ENCODE measurements around the gene IGFN1.

The IGFN1 gene

DNA sequence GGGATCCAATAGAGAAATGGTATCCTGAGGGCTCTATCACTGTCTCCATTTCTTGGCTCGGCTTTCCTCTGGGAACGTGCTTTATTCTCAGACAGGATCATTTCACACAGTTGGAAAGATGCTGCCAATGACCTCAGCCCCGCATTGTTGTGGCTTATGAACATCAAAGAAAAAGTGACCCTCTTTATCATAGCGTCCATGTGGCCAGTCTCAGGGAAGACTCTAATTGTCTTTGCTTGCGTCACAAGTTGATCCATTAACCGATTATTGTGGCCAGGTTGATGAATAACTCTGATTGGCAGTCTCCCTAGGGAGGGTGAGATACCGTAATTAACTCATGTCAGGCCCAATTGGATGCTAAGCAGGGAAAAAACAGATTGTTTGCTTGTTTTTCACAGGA lies 26.0 kb upstream of the IGFN1 start:
- no peak for DNase-seq

DNA sequence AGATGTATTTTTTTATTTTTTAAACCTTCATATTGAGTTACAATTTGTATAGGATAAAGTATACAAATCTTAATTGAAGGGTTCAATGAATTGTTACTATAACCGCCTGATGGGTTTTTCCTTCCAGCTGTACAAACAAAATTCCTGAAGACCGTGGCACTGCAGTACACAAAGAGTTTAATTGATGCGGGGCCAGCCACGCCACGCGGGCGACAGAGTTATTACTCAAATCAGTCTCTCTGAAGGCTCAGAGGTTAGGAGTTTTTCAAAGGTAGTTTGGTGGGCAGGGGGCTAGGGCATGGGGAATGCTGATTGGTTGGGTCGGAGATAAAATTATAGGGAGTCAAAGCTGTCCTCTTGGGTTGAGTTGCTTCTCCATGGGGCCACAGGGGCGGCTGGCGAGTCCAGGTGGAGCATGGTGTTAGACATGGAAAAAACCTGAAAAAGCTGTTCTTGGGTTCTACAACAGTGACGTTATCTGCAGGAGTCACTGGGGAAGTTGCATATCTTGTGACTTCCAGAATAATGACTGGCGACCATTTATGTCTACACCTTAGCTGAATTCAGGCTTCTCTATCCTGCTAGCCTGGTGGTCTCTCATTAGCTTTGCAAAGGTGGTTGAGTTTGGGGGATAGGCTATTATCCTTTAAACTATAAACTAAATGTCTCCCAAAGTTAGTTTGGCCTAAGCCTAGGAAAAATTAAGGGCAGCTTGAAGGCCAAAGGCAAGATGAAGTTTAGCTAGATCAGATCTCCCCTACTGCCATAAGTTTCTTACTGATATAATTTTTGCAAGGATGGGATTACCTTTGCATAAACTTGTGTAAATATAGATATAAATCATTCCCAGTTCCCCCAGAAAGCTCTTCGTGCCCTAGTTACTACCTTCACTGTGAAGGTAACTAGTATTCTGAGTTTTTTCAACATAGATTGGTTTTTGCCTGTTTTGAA lies 23.3 kb upstream of the IGFN1 start:
- DNase-seq: no peak

DNA sequence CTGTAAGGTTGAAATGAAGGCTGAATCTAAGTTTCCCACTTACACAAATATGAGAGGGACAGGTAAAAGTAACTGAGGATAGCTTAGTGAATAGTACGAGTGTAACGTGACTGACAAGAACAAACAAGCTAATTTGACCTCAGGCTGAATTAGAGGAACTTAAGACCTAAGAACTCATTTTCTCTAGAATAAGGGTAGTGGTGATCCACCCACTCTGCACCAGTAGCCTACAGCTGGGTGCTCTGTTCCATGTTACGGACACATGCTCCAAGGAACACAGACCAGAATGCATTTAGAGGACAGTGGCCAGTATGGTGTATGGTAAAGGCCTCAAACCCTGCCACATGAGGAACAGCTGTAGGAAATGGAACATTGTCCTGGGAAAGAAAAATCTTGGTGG lies 21.4 kb upstream of the IGFN1 start:
- no peak for DNase-seq

DNA sequence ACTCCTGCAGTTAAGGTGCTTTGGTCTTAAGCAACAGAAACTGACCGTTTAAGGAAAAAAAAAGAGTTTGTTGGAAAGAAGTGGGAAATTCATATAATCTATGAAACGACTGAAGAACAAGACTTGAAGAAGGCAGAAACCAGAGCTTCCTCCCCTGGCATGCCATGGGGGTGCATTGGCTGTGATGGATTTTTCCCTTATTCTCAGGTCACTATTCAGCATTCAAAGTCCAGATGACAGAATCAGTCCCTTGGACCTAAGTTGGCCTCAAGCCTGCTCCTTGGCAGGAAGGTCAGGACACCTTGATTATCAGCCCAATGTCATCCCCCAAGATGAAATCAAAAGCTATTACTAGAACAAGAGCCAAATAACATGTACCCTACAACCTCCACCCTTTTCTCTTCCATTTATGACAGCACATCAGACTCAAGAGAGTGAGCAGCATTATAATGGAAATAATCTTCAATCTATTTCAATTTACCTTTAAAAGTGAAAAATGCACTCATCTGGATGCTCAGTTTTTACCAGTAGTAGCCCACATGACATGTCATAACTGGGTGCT lies 20.6 kb upstream of the IGFN1 start:
- no peak for DNase-seq

DNA sequence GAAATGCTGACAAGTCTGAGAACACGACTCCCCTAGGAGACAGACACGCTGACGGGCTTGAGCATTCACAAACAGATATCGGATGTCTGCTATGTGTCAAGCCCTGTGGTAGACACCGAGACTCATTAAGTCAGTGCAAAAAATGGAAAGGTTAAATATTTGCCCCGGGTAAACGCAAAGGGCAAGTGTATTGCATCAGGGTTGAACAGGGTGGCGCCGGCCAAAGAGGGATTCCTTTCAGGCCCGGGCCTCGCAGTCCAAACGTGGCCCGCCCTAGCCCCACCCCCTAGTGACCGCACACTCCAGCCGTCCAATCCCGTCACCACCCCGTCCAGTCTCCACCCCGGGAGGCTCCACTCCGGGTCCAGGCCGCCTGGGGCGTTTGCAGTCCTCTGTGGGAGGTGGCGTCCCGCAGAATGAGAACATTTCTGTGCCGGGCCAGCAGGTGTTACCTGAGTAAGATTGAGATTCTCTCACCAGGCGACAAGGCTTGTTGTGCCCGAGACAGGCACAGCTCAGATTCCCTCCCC lies 20.0 kb upstream of the IGFN1 start:
- peak; percentile 83 for DNase-seq

DNA sequence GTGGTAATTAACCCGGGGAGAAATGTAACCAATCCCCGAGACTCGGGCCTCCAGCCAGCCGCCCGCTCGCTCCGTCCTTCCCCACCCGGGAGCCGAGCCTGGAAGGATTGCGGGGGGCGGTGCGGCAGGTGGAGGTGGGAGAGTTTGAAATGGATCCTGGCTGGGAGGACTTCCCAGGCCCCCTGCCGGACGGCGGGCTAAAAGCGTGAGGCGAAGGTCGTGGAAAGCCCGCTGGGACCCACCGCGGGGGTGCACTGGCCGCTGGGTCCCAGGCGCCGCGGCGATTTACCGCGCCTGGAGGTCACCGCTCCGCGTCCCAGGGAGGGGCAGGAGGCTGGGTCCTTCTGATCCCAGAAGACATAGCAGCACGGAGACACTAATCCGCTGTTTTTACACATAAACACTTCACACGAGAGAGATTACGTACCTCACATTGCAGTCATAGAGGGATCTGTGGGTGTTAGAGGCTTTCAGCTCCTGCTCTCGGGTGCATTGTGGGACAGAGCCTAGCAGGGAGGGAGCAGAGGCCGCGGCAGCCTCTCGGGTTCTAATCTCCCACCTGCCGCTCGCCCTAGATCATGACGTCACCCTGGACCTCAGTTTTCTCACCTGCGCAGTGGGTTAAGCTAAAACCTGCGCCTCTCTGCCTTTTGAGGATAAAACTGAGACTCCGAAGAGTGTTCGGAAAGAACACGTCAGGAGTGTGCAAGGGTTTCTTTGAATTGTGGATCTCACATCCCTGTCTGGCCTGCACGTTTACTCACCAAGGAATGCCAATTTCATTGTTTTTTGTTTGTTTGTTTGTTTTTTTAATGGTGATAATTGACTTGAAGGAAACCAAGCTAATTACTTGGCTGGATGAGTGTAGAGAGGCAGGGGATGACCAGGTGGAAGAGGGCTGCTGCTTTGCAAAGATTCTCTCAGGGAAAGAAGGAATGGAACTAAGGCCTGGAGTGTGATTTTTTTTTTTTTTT lies 19.3 kb upstream of the IGFN1 start:
- no peak for DNase-seq

DNA sequence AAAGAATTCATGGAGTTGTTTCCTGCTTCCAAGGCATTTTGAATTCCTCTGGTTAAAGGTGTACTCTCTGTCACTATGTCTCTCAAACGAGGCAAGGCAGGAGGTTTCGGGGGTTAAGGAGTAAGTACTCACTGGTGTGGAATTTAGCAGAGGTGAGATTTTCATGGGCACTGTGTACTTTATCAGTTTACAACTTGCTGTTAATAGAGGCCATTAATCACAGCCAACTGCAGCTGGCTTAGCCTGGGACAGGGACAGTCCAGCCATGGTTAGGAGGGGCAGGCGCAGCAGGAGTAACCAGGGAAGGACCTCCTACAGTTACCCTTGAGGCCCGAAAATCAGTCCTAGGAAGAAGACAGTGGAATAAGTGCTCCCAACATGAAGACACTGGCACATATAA lies 18.3 kb upstream of the IGFN1 start:
- no peak for DNase-seq

DNA sequence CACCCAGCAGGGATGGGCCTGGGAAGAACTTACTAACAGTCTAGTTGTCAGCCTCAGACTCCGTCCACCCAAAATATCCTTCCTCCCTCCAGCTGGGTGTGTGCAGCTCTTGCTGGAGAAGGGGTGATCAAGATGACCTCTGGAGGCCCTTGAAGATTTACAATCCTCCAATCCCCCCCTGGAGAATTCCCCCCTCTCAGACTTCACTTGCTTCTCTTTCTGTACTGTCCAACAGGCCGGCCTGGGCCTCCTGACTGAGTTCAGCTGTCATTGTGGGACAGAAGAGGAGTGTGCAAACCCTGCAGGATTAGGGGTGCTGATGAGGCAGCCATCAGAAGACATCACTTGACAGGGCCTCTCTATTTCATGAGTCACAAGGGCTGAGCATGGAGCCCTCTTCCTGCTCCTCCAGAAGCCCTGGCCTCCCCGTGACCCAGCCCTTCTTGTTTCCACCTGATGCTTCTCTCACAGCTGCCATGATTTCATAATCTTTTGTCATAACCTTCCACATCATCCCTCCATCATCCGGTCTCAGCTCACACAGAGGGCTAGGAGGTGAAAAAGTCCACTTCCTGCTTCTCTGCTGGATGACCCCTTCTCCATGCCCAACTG lies 17.5 kb upstream of the IGFN1 start:
- DNase-seq: no peak

DNA sequence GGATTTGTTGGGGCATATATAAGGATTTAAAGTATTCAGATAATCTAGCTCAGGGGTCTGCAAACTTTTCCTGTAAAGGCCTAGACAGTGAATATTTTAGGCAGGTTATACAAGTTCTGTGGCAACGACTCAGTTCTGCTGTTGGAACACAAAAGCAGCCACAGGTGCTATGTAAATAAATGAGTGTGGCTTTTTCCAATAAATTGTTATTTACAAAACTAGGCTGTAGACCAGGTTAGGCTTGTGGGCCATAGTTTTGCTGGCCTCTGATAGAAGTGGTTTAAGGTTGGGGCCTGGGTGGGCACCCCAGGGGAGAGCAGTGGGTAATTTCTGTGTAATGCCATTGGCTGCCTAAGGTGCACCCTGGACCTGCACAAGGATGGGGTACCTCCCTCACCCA lies 16.9 kb upstream of the IGFN1 start:
- DNase-seq: no peak

DNA sequence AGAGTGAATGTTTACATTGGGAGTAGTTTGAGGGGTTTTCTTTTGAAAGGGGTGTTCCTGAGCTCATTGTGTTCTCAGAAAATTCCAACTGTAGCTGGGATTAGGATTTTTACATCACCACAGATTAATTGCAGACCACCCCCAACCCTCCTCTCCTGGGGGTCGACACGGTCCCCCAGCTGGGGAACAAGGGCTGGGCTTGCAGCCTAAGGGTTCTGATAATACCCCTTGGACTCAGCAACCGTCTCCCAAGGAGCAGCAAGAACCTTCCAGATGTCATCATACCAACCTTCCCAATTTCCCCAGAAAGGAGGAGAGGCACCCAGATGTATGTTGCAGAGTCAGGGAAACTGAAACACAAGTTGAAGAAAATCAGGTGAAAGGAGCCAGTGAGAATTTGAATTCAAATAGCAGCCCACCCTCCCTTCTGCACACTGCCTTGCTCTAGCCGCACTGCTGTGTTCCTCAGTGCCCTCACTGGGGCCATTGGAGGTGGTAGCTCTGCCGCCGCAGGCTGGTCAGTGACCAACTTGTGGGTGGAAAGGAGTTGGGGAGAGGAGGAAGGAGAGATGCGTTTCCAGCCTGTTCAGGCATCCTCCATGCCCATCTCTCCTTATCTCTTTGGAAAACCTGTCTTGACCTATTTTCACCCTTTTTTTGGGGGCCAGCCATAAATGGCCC lies 14.7 kb upstream of the IGFN1 start:
- no peak for DNase-seq

DNA sequence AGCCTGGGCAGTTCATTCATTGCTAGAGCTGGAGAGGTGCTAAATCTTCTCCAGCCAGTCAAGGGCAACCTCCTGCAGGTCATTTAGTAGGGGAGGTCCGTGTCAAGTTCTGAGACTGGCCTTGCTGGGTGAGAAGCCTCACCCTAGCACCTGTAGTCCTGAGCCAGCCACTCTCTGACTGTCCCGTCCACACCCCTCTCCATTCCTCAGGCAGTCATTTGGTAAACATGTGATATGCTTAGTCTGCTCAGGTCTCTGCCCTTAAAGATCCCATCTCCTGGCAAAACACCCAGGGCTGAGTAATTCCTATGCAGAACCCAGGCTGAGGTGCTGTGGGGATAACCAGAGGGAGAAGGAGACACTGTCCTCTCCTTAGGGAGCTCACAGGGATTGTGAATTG lies 13.7 kb upstream of the IGFN1 start:
- no peak for DNase-seq

DNA sequence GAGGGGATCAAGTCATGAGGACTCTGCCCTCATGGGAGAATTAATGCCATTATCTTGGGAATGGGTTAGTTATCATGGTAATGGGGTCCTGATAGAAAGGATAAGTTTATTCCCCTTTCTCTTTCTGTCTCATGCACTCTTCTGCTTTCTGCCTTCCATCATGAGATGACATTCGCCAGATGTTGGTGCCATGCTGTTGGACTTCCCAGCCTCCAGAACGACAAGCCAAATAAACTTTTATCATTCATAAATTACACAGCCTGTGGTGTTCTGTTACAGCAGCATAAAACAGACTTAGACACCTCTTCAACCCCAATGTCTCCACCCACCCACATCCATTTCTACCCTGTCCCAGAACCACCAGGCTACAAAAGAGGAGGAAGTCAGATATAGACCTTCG lies 11.9 kb upstream of the IGFN1 start:
- no peak for DNase-seq

DNA sequence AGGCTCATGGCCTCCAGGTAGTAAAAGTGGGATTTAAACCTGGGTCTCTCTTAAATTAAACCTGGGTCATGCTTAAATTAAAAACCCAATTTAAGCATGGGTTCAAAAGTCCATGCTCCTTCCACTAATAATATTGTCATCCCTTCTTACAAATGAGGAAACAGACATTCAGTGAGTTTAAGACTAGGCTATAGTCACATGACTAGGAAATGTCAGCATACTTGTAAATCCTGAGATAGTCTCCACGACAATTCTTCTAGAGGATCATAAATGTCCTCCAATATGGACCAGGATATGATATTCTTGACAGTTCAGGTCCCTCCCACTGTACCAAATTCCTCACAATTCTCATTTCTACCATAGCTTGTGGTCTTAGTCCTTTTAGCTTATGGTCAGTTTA lies 10.5 kb upstream of the IGFN1 start:
- no peak for DNase-seq

DNA sequence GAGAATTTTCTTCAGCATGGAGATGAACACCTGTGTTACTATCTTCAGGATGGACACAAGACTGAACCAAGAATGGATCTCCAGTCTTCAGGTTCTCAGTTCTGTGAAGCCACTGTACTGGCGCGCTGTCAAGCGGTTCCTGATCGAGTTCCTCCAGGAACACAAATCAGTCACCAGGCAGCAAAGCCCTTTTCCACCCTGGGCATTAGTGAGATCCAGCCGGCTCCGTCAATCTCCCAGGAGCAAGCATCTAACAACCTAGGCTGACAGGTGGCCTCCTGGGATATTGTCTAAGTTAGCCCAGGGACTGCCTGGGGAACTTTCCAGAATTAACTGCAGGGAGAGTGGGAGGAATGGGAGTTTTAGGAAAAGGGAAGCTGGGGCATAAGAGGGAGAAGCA lies 9.7 kb upstream of the IGFN1 start:
- DNase-seq: no peak

DNA sequence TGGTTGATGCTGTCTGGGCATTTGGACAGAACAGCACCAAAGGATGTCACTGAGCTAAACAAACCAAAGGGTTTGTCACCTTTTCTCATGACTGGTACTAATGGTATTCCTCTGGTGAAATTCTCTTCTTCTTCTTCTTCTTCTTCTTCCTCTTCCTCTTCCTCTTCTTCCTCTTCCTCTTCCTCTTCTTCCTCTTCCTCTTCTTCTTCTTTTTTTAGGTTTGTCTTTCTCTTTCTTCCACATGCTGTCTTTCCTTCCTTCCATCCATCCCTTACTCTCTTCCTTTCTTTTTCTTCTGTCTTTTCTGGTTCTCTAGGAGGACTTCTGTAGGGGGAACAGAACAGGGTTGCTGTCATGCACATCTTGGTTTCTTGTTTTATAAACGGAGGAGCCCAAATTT lies 9.3 kb upstream of the IGFN1 start:
- no peak for DNase-seq

DNA sequence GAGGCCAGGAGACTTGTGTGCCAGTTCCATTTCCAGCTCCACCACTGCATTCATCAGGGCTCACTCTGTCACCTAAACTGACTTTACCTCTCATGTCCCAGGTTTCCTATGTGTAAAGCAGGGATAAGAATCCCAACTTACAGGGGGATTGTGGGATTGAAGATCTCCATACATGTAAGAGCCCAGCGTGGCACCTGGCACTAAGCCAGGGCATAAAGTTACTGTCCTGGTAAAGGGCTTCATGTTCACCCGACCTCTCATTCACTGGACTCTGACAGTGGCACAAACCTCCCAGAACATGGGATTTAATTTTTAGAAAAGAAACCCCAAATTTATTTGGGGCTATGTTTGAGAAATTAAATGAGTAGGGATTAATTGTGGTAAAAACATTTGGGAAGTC lies 8.9 kb upstream of the IGFN1 start:
- no peak for DNase-seq

DNA sequence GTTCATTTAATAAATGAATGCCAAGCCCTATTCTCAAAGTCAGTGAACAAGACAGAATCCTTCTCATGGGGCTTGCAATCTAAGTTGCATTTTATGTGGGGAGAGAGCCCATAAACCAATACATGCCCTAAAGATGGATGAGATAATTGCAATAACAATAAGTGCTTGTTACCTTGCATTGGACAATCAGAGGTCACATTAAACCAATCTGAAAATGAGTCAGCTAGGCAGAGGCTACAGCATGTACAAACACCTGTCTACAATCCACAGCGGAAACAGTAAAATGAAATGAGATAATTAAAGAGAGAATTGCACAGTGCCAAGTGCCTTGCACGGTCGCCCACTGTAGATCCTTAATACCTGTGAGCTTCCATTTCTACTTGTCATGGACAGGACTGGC lies 7.4 kb upstream of the IGFN1 start:
- DNase-seq: no peak

DNA sequence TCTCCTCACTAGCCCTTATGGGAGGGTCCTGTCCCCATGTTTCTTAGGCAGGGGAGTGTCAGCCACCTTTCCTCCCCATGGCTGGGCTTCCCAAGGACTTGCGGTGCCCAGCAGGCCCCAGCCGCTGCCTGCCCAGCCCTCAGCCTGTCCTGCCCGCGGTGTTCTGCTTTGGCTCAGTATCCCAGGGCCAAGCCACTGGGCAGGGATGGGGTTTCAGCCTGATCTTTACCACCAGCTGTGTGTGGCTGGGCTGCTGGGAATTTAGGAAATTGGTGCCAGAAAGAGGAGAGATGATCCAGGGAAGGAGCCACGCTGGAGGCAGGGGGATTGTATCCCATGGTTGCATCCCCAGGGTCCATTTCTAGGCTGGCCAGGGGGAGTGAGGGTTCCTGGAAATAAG lies 6.9 kb upstream of the IGFN1 start:
- no peak for DNase-seq

DNA sequence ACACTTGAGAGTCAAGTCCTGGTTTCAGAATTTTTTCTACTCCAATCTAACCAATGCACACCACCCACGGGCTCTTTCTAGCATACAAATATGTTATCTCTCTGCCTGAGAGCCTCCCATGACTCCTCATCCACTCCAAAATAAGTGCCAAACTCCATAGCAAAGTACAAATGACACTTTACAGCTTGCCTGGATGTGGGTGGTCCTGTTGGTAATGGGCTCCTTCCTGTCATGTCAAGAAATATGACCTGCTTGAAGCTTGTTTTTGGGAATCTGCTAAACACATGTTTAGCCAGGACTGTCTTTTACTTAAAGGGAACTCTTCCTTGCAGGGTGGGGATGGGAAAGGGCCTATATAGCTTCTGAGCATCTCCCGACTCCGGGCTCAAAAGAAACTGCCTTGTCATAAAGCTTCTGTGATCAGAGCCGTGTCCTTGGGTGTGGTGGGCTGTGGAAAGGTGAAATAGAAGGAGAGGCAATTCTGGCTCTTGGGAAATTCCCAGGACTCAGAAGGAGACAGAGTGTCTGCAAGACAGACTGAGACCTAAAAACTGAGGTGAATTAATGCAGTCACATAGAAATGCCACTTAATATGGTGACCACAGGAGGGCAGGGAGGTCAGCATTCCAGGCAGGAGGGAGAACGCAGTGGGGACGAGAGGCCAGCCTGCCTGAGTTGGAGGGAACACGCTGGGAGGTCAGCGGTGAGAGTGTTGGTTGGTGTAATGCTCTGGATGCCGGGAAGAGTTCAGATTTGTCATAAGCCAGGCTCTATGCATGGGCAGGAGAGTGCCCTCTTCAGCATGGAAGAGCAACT lies 6.1 kb upstream of the IGFN1 start:
- DNase-seq: peak; percentile 73

DNA sequence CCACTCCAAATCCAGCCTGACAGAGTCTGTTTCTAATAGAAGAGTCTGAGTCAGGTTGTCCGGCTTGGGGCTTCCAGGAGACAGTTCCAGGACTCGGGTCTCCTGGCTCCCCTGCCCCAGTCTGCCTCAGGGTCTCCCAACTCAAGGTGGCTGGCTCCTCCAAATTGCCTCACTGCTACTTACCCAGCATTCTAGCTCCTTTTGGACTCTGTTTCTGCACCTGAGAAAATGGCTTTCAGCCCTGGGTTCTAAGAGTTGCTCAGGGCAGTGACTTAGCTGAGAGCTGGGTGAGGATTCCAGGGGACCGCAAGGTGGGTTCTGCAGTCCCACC lies 5.5 kb upstream of the IGFN1 start:
- no peak for DNase-seq

DNA sequence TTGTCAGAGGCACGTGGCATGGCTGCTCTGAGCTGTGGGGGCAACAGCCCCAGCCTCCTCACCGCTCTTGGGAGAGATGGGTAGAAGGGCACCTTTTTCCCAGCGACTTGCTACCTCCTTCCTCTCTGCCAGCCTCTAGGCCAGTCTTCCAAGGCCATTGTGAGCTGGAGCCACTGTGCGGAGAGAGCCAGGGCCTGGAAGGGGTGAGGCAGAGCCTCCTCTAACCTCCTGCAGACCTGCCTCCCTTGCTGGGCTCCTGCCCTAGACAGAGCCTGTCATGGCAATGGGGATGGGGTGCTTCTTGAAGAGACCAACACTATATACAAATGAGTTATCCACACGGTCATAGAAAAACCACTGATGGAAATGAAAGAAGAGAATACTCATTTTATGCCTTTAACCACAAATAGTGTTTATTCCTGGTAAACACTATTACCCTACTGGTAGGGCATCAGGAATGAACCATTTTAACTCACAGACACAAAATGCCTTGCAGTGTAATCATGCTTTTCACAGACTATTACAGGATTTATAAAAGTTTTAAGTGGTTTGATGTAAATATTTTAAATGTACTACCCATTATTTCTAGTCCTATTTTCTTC lies 5.0 kb upstream of the IGFN1 start:
- no peak for DNase-seq

All from amniotic stem cell (primary cell).